ENCODE measurements around the gene FBXW10B.
"Not testable (repeated sequence)": the region's sequence is repeated elsewhere in the genome, so short reads cannot be mapped to it uniquely, and the experiment has no call there.

The FBXW10B gene, protein sequence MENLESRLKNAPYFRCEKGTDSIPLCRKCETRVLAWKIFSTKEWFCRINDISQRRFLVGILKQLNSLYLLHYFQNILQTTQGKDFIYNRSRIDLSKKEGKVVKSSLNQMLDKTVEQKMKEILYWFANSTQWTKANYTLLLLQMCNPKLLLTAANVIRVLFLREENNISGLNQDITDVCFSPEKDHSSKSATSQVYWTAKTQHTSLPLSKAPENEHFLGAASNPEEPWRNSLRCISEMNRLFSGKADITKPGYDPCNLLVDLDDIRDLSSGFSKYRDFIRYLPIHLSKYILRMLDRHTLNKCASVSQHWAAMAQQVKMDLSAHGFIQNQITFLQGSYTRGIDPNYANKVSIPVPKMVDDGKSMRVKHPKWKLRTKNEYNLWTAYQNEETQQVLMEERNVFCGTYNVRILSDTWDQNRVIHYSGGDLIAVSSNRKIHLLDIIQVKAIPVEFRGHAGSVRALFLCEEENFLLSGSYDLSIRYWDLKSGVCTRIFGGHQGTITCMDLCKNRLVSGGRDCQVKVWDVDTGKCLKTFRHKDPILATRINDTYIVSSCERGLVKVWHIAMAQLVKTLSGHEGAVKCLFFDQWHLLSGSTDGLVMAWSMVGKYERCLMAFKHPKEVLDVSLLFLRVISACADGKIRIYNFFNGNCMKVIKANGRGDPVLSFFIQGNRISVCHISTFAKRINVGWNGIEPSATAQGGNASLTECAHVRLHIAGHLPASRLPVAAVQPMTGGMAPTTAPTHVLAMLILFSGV

DNA sequence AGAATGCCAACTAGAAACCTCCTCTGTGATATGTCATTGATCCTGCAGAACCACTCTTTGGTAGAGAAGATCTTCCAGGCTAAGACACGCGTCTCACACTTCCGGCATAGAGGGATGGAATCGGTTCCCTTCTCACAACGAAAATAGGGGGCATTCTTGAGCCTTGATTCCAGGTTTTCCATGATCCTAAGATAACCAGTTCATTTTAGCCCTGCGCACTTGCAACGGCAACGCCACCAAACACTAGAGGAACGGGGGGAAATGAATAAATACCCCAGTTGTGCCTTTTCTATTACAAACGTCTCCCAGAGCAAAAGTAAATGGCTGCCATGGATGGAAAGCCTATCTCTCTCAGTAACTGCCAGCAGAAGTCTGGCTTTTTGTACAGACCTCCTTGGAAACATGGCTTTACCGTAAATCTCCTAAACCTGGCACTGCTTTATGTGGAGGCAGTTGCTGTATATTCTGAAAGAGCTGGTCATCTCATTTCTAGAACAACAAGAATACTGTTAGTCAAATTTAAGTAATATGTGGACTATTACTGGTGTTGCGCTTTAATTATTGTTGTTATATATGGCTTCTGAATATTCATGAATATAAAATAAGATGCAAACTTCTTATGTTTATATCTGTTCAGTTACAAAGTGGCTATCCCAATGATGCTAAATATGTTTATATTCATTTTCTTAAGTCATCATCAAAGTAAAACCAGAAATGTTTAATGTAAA is at the start of gene FBXW10B:
TSS of gene FBXW10B (minus strand) at position 374 of the 728 bp plus-strand sequence. CDS start at position 182, 192 bp downstream.
- not testable (repeated sequence) for DNase-seq

DNA sequence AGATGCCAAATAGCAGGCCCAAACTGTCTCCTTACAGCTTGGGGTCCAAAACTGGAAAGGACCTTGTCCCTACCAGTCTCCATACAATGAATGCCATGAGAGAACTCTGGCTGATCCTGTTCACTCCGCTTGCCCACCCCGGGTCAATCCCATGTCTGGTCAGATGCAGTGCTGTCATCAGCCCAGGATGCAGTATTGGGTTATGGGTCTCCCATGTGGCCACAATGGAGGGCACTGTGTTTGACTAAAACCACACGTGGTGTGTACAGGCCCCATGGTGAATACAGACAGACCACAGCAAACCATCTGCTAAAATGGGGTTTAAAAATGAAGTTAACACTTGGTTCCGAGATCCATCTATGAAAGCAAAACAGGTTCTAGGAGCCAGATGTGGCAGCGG is 44.2 kb upstream of the FBXW10B start:
- DNase-seq = no peak

DNA sequence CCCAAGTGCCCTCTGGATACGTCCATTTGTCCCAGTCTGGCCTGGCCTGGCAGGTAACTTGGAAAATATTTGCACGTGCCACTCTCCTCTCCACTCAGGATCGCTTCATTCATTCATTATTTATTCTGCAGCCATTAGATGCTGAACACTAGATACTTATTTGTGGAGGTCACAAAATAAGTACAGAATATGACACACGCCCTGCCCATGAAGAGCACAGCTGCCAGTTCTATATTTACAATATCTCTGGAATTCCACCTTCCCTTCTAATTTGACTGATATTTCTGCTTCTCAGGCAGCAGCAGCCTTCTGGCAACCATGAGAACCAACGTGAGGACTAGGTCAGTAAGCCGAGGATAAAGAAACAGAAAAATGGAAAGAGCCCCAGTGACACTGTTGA is 43.7 kb upstream of the FBXW10B start:
- no peak for DNase-seq

DNA sequence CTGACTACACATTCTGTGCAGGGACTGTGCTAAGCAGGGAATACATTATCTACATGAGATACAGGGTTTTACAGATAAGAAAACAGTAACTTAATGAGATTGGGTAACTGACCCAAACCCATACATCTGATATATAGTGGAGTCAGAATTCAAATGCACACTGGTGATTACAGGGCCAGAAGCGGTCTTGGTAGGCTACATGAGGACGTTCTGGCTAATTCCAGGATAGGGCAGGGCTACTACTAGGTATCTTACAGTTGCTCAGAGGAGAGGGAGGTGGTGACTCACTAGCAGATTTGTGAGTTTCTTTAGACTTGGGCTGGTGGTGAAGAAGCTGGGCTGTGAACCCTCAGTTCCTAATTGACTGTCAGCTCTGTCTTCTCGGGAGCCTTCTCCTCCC is 43.2 kb upstream of the FBXW10B start:
- DNase-seq = no peak

DNA sequence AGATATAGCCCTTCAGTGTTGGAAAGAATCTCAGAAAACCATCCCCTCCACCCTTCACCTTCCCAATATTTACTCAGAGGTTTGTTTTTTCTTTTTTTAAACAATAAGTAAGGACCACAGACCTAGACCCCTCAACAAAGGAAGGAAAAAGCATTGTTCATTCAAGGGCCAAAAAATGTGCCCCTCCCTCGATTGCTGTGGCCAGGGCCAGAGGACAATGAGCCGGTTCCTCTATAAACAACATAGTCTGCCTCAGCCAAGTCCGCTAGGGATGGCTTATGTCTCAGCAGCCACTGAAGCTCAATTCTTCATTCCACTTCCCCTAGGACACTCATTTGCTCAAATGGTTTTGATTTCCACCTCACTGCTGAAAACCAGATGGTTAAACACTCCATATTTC is 40.6 kb upstream of the FBXW10B start:
- DNase-seq = no peak

DNA sequence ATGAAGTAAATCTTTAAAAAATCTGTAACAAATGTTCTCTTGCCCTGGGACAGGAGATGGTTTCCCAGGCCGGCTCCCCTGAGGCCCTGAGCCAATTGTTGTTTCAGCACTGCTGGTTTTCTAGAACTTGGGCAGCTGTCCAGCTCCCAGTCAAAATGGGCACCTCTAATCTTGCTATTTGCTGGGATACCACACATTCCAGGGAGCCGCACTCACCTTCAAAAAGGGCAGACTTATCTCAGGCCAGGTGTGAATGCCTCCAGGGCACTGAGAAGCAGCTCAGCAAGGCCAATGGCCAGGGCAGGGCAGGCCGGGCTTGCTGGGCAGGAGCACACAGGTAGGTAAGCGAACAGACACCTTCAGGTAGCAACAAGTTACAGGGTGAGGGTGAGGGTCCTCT is 40.2 kb upstream of the FBXW10B start:
- no peak for DNase-seq

DNA sequence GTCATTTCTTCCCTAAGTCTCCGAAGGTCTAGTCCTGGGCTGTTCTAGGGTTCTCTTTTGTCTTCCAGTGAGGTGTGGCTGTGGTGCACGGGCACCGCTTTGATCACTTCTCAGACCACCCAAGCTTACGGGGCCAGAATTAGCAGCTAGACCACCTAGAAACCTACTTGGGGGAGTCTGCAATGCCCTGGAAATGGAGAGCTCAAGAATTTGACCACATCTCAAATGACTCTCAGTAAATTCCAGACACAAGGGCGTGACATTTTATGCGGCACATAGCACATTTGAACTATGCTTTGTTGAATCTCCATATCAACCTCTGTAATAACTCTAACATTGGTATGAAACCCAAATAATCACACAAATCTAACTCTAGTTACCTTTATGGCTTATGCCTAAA is 39.7 kb upstream of the FBXW10B start:
- DNase-seq = no peak

DNA sequence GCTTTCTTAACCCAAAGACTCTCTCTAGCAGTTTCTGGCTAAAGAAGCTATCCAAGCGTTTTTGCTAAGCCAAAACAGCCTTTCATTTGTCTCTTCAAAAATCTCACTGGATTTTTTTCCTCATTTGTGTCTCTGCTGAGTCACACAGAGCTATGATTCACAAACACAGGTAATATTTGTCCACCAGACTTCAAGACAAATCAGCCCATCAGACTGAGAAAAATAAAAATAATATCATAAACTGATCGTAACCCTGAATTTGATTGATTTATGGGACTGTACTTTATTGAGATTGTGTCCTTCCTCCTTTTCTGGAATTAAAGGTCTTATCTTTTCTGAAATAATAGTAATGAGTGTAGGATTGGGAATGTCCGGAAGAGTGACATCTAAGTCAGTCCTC is 38.8 kb upstream of the FBXW10B start:
- DNase-seq = no peak

DNA sequence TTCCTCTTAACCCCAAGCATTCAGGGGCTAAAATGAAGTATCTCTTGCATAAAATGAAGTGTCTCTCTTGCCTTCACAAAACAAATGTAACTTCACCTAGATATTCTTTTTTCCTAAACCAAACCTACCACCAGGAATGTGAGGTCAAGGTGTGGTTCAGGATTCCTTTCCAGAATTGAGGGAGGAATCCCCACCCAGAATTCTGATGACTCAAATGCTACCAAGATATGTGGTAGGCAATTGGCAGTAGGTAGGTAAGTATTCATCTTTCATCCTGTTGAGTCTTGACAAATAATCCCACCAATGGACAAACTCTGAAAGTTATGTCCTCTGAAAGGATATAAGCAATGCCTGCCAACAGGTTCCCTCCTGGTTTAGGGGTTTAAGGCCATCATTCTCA is 38.4 kb upstream of the FBXW10B start:
- DNase-seq = no peak

DNA sequence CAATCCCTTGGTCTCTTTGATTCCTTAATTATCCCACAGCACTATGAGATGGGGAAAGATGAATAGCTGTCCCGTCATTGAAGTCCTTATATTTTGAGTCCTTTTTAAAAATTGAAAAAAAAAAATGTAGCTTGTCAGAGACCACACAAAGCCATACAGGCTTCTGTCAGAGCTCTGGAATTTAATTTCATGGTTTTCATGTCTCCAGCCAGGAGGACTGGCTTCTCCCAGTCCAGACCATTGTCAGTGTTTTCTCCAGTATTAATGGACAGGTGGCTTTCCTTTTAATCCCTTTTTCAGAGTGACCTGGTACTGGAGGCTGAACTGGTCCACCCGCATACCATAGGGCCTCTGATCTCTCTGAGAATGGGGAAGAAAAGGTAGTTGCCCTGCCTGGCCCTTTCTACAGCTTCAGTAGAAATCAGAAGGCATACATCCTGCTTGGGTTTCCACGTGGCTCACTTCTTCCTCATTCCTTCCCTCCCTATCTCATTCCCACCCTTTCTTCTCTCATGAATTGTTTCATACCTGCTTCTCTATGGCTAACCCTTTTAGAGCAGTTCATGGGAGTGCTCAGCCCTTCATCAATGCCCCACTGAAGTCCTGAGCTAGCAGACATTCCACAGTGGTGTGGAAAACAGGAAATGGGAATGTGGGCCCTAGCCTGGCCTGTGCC is 35.5 kb upstream of the FBXW10B start:
- DNase-seq = no peak

DNA sequence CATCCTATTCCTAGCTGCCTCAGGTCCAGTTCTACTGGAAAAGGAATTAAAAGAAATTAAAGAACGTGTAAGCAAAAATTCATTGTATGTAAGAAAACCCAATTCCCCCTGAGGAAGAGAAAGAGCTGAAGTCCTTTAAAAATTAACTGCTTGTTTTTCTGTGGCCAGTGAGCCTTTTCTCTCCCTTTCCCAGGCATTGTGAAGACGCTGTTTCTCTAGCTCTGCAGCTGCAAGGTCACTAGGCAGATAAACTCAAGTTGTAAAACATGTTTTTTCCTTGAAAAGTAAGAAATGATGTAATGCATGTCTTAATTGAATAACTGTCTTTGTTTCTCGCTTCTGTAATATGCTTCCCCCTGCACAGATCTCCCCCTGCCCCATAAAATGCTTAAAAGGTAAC is 34.9 kb upstream of the FBXW10B start:
- DNase-seq = not testable (repeated sequence)

DNA sequence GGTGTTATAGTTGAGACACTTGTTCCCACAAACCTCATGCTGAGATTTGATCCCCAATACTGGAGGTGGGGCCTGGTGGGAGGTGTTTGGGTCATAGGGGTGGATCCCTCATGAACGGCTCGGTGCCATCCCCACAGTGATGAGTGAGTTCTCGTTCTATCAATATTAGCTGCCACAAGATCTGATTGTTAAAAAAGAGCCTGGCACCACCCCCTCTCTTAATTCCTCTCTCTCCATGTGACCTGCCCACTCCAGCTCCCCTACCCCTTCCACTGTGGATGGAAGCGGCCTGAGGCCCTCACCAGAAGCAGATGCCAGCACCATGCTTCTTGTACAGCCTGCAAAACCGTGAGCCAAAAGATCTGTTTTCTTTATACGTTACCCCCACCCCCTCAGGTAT is 33.5 kb upstream of the FBXW10B start:
- no peak for DNase-seq

DNA sequence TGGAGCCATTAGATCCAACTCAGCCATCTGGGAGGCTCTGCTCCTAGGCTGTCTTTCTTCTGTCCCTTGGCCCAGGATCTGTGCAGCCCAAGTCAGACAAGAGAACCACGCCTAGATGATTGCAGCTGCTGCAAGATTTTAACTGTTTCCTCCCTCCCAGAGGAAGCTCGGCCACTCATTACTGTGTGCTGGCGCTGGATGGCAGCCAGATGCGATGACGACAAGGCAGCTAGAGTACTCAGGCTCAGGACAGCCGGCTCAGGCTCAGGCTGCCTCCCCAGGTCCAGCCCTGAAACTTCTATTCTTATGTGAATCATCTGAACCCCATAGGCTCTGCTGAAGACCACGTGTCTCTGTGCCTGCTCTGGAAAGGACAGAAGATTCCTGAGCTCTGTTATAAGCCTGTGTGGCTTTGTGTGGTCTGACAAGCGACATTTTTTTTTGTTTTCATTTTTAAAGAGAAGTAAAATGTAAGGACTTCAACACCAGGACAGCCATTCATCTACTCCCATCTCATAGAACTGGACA is 32.1 kb upstream of the FBXW10B start:
- DNase-seq = peak; percentile 89

DNA sequence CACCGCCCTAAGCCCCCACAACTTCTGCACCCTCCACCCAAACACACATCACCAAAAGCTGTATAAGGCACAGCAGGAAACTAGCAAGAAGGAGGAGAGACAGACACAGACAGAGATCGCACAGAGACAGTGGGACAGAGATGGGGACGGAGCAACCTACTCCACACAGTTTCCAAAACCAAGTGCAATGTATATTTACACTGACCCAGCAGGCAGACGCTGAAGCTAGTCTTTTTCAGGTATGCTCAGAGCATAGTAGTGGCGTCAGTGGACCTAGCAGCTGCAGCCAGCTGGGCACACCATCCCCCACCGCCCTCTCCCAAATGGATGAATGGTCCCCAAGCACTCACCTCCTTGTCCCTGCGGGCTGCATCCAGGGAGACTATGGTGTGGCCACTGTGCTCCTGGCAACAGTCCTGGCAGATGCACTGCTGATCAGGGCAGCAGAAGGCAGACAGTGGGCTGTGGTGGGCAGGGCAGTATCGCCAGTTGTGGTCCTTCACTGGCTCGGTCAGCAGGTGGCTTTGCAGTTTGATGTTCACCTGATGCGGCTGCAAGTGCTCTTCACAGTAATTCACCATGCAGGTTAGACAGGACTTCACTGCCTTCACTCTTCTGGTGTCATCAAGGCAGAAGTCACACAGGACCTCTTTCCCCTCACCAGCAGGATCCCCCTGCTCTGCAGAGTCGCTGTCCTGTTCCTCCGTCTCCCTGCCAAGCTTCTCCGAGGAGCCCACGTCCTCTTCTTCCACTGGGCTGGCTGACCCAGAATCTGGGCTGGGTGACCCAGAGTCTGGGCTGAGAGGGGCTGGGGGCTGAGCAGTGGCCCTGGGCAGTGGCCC is 31.5 kb upstream of the FBXW10B start:
- DNase-seq = peak; percentile 80

DNA sequence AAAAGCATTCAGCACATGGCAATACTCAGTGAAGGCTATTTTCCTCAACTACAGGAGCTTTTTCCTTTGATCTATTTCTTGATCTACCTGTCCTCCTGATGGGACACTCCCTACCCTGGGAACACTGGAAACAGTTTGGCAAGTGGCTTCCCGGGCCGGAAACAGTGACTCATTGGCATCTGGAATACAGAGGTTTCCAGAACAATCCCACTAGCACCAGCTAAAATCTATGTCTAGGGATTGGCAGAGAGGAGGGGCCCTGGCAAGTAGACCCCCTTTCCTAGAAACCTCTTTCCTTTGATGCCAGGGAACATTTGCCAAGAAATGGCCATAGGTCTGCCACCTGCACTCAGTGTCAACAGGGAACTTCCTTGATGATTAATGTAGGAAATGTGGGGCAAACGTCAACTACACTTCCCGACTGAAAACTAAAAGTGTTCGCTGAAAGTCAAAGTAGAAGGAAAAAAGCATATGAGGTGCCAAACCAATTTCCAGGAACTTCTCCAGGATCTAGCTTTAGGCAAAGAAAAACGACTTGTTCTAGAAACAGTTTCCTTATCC is 30.4 kb upstream of the FBXW10B start:
- no peak for DNase-seq

DNA sequence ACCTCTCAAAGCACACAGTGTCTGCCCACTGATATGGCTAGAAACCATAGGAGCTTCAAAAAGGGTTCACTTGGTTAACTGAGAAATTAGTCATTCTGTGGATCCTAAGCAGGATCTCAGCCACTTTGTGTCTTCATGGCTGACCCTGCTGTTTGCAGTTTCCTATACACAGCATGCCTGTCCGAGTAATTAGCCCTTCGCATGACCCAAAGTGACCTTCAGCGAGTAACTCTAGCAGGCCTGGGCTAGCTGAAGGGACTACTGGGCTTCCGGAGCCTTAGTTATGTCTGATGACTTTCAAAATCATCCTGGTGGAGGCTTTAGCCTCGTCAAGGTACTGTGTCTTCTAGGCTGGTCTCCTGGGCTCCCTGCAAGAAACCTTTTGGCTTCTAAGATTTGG is 28.9 kb upstream of the FBXW10B start:
- DNase-seq = no peak

DNA sequence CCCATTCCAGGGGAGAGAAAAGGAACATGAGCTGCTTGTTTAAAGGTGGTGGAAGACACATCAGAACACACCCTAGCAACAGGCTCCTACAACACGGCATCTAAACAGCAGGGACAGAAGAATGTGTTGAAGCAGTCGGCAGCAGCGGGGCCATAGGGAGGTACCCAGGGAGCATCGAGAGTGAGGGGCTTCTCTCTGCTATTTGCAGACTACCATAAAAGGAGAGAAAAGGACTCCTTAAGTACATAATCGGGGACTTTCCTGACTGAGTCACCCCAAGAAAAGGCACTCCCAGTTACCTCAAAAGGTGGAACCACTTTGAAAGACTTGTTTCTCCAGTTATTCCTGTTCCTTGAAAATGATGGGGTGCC is 26.4 kb upstream of the FBXW10B start:
- DNase-seq = not testable (repeated sequence)

DNA sequence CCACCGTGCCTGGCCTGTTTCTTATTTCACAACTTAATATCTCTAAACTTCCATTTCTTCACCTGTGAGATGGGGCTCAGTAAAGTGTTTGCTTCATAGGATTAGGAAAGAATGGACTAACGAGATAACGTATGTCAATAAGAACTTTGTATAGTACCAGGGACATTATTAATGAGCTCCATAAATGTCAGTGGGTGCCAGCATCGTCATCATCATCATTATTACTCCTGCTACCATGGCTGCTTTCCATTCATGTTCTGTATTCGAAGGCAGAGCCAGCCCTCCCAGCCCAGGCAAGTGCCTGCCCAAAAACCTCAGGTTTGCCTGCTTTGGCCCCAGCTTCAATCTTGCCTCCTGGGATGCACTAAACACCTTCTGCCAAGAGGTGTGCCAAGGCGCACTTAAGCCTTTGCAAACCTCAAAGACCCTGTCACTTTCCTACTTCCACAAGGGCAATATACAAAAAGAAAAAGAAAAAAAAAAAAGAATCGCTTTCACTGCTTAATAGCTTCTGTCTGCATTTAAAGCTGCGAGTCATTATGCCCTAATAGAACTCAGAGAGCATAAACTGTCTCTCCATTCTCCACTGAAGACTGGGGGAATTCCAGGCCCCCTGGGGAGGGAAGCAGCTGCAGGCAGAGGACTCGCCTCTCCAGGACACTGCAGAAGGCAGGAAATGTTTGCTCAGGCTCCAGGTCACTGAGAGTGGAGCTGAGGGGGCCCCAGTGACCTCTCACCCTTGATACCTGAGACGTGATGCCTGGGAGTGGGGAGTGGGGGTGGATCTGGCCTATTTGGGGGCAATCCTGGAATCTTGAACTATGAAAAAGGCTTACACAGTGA is 25.8 kb upstream of the FBXW10B start:
- DNase-seq = not testable (repeated sequence)

DNA sequence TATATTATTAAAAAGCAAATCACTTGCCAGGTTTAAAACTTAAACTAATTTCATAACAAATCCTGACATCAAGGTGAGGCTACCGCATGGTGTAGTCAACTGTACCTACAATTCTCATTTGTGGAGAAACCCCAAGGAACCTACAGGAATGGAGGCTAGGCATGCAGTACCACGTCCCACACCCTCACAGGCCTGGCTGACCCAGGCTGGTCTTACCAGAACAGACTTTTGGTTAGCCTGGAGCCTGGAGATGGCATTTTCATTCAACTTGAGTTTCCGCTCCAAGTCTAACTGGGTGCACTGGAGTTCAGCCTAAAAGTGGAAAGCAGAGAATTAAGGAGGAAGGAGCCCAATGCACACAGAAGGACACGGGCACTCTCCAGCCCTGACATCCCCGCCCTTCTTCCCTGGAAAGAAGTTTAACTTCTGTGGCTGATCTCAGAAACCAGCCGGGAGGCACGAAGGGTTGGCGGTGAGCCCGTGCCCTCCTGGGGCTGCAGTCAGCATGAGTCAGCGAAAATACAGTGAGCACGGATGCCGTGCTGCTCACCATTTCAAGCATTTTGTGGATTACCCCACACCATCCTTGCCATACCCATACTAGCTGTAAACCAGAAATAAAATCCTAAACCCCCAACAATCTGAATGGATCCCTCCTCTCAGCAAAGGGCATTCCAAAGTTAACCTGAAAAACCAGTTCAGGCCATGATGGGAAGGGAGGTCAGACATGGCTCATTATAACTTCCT is 23.2 kb upstream of the FBXW10B start:
- not testable (repeated sequence) for DNase-seq

DNA sequence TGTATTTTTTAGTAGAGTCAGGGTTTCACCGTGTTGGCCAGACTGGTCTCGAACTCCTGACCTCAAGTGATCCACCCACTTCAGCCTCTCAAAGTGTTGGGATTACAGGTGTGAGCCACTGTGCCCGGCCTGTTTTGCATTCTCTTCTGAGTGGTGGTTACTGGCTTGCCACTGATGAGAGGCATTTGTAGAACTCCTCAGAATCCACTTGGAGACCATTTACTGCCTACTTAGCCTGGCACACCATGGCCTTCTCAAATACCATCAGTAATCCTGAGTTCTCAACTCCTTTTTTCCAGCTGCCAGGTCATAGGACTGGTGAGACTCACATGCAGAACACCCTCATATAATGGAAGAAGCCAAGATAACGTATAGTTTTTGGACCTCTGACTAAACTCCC is 22.5 kb upstream of the FBXW10B start:
- not testable (repeated sequence) for DNase-seq

All from NCI-H510A (cell line).